Measurements from ENCODE around the gene CNIH3.

Gene CNIH3

DNA sequence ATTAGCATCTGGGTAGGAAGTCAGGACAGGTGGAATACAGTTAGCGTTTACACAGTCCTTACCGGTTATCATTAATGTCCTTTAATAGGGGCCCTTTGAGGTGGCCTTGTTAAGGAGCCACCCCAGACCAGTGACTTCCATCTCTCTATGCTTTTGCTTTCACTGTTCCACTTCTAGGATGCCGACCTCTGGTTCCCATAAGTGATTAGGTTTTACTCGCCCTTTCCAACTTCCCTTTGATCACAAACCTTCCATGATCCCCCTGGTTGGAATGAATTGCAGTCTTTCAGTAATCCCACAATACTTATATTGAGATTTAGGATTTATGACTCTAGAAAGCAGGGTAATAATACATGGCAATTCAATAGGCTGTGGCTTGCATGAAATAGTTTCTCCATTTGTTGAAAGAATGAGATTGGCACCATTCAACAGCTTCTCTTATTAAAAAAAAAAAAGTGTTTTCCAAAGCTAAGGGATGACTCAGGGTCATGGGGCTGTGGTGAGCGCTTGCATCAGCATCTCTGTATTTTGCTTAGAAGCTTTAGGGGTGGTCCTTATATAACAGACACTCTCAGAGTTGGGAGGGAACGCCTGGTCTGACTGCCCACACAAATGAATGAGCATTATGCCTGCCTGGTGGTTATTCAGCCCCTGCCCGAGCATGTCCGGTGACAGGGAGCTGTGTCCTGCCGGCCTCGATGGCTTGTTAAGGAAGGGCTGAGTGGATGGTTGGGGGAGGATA, 110.5 kb downstream of the CNIH3 start:
- DNase-seq = no peak

DNA sequence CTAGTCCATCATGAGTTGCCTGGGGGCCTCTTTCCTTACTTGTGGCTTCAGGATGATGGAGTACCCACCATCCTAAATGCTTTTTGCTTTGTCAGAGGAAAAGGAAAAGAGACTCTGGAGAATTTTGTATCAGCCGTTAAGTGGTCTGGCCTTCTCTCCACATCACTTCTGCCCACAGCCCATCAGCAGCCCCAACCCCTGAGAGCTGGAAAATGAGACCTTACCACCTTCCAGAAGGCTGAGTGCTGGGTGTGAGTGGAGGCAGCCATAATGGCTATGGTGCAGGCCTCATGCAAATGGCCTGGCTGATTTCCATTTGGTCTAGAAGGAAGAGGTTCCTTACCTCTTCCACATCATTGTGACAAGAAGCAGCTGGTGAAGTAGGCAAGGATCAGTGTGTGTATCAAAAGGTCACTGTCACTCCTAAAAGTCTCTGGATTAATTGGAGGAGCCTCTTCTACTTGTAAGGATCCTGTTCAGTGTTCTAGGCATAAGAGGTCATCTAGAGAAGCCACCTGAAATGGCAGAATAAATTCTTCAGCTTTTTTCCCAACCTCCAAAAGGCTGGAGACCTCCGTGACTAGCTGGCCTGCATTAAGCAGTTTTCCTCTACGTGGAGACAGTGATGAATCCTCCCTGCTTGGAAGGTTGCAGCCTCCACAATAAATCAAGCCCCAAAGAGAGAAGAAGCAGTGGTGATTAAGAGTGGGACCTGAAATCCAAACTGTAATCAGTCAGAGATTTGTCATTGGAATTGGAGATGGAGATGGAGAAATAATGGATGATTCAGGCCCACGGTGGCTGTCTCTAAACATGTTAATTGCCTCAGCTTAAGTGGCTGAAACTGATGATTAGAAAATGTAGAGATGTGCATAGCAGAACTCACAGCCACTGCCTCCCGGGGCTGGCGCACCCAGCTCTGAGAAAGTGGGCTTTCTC, 111.5 kb downstream of the CNIH3 start:
- no peak for DNase-seq

DNA sequence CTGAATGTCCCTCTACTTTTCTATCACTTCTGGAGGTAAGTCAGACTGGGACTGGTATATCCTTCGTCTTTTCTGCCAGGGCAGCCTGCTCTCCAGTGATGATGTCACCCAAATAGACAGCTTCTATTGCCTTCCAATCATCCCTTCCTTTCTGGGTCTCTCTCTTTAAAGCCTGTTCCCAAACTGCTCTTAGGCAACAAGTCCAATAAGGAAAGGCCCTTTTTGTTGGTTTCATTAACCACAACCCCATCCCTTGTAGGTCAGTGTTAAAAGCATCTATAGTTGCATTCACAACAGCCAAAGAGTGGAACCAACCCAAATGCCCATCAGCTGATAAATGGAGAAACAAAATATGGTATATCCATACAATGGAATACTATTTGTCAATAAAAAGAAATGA, 114.4 kb downstream of the CNIH3 start:
- DNase-seq = no peak

DNA sequence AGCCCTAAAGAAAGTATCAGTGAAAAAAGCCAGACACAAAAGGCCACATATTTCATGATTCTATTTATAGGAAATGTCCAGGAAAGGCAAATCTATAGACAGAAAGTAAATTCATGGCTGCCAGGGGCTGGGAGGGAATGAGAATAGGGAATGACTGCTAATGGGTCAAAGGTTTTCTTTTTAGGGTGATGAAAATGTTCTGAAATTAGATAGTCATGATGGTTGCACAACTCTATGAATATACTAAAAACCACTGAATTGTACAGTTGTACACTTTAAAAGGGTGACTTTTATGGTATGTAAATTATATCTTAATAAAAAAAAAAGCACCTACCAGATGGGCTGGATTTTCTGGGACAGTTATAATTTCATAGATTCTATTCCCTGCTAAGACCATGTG, 114.8 kb downstream of the CNIH3 start:
- no peak for DNase-seq

DNA sequence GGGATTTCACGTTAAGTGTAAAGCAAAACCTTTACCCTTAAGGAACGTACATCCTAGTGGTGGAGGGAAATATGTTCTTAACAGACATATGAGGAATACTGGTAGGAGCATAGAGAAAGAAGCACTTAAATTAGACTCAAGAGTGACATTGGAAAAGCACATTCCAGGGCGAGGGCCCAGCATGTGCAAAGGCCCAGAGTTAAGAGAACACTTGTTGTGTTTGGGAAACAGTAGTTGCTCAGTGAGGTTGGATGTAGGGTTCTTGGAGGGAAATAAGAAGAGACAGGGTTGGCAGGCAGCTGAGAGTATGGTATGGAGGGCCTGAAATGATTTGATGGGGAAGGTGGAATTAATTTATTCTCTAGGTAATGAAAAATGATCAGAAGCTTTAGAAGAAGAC, 115.5 kb downstream of the CNIH3 start:
- no peak for DNase-seq

DNA sequence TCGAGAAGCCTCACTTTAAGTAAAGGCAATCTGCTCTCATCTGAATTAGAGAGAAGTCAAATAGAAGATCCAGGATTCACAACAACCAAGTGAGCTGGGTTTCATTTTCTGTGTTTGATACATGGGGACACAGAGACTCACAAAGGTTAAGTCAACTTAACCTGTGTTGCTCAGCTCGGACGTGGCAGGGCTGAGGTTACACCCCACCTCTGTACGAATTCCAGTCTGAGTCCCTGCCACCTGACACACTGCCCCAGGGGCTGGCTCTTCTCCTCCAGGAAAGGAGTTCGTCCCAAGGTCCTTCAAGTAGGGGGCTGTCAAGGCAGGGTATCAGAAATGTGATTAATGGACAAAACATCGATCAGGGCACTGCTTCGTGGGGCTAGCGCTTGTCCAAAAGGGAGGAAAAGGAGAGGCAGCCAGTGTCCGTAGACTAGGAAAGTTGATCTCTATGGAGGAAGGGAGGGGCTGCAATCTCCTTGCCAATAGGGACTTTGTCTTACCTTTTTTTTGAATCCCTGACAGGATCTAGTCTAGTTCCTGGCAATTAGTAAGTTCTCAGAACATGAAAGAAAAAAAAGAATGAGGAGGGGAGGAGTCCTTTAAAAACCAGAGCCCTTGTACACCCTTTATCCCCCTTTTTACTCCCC, 116.4 kb downstream of the CNIH3 start:
- DNase-seq = no peak

DNA sequence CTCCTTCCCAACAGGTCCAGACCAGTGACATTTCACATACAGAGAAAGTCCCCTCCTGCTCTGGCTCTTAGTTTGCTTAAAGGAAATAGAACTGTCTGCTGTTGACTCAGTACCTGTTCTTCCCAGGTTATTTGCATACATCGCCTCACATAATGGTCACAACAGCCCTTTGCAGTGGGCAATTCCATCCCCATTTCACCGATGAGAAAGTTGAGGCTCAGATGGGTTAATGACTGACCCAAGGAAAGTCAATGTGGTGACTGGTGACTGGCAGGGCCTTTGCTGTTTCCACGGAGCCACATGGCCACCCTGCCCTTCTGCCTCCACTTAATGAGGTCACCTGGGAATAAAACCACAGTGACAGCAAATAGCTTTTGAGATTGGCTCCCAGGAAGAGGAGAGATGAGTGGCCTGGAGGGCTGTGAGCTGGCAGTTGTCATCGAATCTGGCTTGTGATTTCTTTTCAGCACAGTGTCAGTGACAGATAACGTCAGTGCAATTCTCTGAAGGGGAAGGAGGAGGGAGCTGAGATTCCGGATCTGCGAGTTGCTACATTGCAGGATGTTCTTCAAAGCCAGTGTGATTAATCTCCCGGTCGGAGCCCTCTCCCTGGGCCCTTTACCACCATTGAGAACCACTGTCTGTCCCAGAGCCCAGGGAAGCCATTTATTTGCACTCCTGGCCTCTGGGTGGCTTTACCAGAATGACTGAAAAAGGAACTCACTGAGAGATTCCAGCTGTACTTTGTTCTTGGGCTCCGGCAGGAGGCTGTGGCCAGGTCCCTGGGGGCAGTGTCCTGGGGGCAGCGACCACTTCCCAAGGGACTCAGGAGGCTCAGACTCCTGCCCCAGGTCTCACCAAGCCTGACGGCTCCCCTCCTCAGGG, 117.2 kb downstream of the CNIH3 start:
- DNase-seq = no peak

DNA sequence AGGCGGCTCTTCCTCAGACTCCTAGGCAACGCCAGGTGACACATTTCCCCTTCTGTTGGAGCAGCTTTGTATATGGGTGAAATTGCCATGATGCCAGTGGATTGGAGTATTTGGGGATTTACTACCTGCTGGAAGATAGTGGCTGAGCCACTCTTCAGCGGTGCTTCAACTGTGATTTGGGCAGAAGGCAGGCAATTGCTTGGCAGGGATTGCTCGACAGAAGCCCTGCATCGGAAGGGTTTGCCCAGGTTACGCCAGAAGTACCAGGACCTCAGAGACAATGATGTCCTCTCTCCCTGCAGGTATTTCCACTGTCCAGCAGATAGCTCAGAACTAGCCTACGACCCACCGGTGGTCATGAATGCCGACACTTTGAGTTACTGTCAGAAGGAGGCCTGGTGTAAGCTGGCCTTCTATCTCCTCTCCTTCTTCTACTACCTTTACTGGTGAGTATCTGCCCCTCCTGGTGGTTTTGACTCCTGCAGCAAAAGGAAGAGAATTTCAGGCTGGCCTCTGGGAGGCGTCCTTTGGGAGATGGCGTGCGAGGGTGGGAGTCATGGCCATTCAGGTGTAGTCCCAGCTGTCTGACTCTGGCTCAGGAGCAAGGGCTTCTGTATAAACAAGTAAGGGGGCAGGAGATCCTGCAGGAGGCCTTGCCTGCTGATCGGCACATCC, 118.3 kb downstream of the CNIH3 start:
- DNase-seq = no peak

DNA sequence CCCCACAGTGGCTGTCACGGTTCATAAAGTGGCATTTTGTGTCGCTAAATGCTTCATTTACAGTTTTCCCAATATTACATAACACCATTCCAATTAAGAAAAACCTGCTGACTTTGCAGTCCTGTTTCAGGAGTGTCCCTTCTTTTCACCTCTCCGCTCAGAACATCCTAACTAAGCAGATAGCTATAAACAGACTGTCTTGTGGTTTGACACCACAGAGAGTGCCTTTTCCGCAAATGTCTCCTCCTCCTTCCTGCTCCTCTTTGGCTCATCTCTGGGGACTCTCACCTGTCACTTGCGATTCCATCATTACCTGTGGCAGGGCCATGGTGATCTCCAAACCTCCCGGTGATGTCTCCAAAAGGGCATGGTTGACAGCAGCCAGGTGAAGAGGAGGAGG, 119.0 kb downstream of the CNIH3 start:
- no peak for DNase-seq

DNA sequence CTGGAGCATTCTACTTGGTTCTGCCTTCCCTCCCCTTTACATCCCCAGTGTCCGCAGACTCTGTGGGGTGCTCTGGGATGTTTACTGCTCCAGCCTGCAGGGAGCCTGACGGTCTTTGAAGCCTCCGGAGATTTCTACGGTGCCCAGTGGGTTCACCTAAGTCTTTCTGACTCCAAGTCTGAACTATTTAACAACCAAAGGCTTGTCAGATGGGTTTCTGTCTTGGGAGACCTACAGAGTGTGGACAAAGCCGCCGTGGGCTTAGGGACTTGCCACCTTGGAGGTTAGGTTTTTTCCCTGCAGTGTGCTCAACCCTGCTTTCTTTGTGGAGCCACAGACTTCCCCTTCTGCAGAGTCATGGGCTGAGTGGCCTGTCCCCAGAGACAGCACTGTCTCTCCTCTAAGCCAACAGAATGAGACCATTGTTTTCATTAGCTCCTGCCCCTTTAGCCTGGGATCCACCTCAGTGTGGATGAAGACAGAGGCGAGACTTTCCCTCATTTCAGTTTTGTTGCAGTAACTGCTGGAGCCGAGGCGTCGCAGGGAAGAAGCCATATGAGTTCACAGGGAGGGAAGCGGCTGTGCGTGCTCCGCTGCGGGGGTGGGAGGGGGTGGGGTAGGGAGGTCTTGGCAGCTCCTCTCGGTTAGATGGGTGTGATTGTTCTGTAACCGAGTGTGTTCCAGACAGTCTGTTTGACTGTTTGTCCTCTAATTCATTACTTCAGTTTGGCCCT, 120.7 kb downstream of the CNIH3 start:
- no peak for DNase-seq

DNA sequence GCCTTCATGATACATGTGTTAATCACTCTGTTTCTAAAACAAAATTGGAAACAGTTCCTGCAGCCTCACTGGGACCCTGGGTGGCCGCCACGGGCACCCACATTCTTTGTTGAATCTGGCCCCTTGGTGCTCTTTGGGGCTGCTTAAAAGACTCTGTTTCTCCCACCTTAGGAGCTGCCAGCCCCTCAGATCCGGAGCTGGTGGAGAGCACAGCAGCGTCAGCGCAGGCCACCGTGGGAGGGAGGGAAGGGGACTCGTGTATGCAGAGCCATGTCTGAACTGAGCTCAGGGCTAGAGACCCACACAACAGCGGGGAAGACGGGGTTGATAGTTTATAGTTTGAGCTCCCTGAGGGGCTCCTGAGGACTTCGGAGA, 121.2 kb downstream of the CNIH3 start:
- DNase-seq = no peak

DNA sequence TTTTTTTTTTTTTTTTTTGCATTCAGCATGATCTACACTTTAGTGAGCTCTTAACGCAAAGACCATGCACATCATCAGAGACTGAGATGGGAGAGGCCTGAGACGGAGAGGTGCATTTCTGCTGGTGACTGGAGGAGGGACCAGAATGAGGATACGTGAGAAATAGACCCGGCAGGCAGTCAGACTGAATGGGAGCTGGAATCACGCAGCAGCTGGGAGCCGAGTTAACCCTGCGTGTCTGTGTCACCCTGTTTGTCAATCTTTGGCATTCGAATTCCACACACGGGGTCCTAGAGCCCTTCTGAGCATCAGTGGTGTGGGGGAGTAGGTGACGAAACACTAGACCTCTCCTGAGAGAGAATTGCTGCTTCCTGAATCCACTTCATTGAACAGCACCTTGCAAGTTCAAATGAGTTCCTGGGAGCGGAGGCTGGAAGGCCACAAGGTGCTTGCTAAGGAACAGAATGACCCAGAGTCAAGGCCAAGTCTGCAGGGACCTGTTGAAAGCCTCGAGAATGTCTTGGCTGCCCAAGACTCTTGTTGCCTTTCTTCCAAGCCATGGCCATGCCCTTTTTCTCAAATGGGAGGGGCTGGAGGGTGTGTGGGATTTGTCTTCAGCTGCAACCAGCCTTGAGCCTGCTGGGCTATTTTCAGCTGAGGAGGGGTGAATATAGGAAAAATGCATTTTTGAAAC, 123.3 kb downstream of the CNIH3 start:
- DNase-seq = no peak

DNA sequence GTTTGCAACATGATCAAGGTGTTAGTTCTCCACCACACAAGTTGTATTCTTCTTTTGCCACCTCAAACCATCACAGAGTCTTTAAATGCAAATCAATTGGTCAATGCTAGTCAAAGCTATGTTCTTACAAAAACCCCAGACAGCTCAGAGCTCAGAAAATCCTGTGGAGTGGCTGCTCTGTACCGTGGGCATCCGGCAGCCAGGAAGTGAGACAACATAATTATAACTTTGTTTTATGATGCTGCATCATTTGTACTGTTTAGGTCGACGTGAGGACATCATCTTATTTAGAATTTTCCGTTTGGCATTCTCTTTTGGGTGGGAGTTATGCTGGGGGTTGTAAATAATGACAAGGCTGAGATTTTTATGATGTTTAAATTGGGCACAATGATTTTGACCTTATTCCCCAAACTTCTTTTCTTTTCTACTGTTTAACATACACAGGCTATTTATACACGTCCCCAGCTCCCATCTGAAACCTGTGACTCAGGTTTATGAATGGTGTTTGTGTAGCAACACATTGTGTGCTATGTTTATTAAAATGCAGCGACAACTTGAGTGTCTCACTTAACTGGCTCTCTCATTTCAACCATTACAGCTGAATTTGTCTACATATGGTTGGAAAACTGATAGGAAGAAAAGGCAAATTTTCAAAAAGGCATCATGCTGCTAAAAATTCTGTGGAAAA, 124.0 kb downstream of the CNIH3 start:
- no peak for DNase-seq

DNA sequence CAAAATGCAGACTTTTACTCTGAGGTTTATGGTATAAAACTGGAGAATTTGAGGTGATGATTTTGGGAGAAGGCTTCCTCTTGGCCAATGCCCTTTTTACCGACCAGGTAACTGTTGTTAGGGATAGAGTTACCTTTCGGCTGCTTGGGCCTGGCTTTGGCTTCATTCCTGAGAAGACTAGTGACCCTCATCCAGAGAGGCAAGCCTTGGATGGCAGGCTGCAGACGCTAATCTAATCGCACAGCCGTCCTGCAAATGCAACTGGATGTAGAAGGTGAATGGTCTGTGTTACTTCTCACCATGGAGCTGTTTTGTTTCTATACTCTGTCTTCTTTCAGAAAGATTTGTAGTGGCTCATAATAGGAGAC, 124.6 kb downstream of the CNIH3 start:
- DNase-seq = no peak

DNA sequence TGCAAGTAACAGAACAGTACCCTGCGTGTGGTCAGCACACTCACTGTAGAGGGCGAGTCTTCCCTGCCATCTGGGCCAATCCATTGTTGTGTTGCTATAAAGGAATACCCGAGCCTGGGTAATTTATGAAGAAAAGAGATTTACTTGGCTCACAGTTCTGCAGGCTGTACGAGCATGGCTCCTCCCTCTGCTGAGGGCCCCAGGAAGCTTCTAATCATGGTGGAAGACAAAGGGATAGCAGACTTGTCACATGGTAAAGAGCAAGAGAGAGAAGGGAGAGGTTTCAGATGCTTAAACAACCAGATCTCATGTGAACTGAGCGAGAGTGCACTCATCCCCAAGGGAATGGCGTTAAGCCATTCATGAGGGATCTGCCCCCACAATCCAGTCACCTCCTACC, 126.2 kb downstream of the CNIH3 start:
- no peak for DNase-seq

DNA sequence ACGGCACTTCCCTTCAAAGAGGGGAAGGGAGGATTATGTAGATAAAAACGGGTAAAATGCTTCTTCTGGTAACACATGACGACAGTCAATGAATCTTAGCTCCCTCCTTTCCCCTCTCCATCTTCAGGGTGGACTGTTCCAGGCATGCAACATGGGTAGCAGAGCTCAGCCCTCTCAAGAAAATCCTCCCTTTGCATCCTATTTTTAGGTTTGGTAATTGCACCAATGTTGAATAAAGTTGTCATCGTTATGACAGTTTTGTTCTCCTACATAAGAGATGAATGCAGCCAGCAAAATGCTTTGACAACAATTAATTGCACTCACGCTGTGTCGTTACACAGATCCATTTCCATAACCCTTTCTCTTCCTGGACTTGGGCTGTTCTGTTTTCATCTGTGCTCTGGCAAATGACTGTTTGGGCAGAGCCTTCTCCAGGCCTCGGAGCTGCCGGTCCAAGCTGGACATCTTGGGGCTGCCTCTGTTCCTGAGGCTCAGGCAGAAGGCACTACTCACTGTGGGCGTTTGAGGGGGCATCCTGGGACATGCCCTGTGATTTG, 127.6 kb downstream of the CNIH3 start:
- no peak for DNase-seq

DNA sequence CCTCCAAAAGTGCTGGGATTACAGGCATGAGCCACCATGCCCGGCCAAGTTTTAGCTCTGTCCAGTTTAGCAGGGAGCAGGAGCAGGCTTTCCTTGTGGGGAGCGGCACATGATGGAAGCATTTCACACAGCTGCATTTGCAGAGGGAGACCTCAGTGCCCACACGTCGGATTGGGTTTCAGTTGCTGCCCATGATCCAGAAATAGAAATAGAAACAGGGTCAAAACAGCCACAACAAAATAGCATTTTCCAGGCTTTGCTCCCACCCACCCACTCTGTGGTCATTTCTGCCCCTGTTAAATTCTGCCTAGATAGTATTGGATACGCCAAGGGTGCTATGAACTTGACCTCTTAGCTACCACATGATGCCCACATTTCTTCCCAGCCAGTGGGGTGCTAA, 128.4 kb downstream of the CNIH3 start:
- DNase-seq = no peak

DNA sequence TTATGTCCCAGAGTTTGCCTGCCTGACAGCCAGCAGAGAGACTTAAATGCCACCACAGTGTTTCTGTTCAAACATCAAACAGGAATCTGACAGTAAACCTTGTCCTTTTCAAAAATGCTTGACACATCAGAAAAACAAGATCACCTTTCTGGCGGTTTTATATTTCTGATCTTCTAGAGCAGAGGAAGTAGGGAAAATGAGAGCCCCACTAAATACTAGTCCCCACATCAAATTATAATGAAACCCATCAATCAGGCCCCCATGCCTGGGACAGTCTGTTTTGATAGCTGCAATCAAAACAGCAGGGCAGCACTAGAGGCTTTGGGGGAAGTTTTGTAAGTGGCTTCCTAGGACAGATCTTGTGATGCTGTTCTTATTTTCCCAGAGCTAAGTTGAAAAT, 129.3 kb downstream of the CNIH3 start:
- no peak for DNase-seq

DNA sequence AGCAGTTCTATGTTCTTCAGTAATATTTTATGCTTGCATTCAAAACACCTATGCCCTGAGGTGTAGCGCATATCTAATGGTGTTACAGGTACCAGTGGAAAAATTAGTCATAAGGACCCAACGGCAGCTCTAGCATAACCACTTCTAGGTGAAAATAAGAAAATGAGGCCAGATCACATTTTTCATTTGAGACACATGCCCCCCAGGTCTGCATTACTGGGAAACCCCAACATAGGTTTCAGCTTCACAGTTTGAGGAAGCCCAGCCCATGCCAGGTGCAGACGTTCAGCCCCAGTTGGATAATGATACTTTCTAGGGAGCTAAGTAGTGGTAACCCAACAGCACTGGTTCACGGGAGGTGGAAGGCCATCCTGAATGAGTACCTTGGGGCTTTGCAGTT, 129.8 kb downstream of the CNIH3 start:
- no peak for DNase-seq

DNA sequence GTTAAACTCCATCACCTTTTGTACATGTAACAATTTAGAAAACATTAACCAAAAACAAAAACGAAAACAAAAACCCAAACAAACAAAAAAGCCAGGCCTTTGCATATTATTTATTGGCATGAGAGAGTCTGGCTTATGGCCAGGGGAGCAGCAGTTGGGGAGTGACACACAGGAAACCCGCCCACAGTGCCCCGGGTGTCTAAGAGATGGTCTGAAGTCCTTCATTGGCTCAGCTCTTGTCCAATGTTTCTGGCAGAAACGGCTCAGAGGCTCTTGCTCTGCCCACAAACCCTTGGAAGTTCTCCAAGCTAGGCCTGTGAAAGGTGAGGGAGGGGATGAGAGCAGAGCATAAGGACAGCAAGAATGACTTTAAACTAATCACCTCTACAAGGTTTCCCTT, 131.5 kb downstream of the CNIH3 start:
- DNase-seq = no peak
